Stimulated activated CD8-positive, alpha-beta memory T cell treated with anti-CD3 and anti-CD28 coated beads, Interleukin-7, amount 100 ng/mL, for 24 hours (primary cell): ENCODE data around the gene VIPR1.
"Not testable (repeated sequence)": the region's sequence is repeated elsewhere in the genome, so short reads cannot be mapped to it uniquely, and the experiment has no call there.

ENCODE experiments used
- DNase-seq: peaks from one replicate; pipeline ENCODE4 v3.0.0-alpha.2; 2020; ENCODE audit warnings: low read depth

Gene VIPR1

GRCh38 chr3:42535981-42536784 lies 33.7 kb downstream of the VIPR1 start:
- DNase-seq, result no peak

DNA sequence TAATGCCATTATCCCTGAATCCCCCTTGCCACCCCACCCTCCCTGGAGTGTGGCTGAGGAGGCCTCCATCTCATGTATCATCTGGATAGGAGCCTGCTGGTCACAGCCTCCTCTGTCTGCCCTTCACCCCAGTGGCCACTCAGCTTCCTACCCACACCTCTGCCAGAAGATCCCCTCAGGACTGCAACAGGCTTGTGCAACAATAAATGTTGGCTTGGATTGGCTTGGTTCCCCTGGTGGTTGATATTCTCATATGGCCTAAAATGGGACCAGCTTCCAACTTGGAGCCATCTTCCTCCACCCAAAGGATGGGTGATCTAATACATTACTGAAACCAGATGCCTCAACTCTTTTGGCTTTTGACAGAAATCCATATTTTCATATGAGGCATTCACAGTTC lies 34.9 kb downstream of the VIPR1 start:
- no peak for DNase-seq

DNA sequence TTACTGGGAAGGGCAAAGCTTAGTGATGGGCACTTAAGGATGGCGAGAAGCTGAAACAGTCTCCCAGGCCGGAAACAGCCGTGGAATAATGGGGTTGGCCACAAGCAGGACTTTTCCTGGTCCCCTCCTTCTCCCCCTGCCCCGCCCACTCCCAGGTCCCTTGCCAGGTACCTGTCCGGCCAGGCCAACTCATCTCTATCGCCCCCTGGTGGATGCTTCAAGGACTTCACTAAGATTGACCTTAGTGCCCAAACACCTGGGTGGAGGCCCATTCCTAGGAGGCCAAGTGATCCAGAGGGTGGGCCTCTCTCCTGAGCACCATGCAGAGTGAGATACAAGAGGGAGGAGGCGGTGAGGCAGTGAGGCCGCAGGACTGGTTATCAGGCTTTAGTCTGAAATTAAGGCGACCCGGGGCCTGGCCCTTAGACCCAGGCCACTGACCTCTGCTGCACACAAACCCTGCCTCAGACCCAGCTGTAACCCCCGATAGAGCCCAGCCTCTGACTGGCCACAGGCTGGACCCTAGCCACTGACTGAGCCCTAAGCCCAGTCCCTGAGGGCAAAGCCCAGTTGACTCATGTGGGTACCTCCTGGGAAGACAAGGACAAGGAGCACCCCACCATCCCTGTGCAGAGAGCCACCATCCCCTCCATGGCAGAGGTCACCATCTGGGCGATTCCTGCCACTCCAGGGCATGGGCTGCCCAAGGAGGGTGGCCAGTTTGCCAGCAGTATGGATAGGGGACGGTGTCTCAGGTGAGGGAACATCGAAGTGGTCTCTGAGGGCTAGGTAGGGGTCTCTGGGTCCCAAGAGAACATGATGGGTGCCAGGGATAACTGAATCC lies 37.6 kb downstream of the VIPR1 start:
- peak; percentile 25 for DNase-seq

- DNase-seq, result no peak
These were observed 38.6 kb downstream of the VIPR1 start for GRCh38 chr3:42541079-42541478.

DNA sequence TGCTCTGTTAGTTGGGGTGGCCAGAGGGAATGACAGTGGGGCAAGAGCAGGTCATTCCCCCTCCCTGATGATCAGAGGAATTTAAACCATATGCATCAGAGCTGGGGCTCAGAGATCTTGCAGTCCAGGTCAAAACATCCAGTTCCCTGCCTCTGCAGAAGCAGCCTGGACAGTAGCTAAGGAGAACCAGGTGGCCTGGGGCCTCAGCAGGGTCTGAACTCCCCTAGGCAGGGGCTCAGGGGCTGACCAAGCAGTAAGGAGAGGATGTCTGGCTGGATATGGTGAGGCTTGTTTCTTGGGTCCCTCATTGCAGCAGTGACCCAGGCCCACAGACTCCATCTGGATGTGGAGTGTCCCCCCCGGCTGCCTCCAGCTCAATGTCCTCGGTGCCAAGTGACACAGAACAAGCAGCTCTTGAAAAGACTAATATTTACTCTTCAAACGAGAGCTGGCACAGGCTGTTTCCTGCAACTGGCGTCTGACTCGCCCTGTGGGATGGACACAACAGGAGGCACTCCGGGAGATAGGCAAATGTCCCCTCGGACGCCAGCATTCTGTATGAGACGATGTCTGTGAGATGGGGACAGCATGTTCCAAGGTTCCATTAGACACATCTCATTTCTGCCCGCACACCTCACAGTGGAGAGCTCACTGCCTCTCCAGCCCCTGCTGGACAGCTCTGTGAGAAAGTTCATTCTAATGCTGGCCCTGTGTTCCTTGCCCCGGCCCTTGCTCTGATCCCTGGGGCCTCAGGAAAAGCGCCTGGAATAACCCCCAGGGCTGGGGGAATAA lies 42.2 kb downstream of the VIPR1 start:
- no peak for DNase-seq

- no peak for DNase-seq
These were observed 42.9 kb downstream of the VIPR1 start for GRCh38 chr3:42545284-42545900.

DNA sequence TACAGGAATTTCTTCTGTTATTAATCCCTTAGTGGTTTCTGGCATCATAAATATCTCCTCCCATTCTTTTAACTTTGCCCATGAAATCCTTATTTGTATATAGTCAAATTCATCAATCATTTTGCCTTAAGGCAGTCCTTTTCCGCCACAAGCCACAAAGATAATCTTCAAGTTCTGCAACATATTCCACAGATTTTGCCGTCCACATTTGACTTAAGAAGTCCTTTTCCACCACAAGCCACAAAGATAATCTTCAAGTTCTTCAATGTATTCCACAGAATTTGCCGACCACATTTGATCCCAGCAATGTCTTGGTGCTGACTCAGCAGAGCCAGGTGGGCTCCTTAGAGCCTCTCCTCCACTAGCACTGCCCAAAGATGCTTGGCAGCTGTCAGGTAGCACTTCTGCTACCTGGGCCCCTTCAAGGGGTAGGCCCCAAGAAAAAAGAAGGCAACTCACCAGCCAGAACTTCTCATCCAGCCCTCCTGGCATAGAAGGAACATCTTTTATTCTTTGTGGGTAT lies 44.3 kb downstream of the VIPR1 start:
- no peak for DNase-seq

GRCh38 chr3:42547401-42547945 lies 45.0 kb downstream of the VIPR1 start:
- DNase-seq, result peak; percentile 44

DNA sequence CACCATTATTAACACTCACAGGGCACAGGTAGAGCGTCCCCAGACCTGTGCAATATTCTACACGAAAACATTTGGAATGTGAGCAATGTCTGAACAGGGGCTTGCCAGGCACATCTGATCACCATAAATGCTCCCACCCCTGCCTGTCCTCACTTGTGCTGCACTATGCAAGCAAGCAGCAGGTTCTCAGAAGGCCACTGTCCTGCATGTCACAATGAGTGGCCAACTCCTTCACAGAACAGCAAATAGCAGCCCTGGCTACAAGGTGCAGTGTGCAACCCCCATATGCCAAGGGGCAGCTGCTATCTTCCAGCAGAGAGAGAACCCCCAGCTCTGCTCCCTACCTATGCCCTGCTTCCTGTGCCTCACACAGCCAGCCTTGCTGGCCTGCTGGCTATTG lies 46.7 kb downstream of the VIPR1 start:
- no peak for DNase-seq

DNA sequence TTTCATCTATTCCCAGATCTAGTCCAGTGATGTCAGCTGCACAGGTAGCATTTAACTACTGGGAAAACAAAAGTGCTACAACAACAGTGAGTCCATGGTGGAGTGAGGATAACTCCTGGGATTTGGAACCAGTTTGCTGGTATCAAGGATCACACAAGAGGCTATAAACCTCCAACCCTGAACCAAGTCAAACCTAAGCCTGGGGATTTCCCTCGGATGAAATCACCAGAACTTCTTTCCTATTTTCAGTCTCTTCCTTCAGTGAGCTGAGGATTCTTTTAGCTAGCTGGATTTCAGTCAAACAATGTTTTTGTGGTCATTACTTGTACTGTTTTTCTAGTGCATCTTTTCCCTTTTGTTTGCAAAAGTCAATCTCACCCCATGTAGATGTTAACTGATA lies 47.8 kb downstream of the VIPR1 start:
- no peak for DNase-seq

GRCh38 chr3:42552830-42553229 lies 50.4 kb downstream of the VIPR1 start:
- DNase-seq, result no peak

DNA sequence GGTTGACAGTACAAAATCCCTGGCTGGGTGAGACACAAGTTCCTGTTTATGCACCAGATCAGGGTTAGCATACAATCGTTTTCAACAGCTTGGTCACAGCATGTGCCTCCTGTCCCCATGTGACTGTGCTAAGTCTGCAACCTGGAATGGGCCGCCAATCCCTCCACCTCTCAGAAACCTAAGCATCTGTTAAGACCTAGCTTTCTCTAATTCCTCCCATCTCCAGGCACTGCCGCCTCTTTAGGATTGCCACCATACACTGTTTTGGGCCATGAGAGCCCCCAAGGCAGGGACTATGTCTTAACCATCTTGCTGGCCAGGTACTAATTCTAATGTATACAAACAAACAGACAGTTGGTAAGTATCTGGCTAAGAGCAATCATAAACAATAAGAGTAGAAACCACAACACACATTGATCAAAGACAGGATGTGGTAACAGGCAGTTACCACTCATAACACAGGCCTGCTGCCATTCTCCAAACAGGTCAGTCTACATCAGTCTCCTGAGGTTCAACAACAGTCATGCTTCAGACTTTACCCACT lies 53.7 kb downstream of the VIPR1 start:
- no peak for DNase-seq

DNA sequence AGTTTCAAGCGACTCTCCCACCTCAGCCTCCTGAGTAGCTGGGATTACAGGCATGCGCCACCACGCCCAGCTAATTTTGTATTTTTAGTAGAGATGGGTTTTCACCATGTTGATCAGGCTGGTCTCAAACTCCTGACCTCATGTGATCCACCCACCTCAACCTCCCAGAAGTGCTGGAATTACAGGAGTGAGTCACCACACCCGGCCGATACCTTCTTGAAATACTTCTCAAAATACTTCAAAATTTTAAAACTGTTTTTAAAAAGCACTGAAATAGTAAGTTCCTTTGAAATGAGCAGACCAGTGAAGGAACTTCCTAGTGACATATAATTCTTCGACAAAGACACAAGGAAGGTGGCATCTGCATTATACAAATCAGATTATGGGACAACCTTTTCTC lies 54.4 kb downstream of the VIPR1 start:
- DNase-seq, result not testable (repeated sequence)

GRCh38 chr3:42557854-42558253 lies 55.4 kb downstream of the VIPR1 start:
- DNase-seq, result no peak

DNA sequence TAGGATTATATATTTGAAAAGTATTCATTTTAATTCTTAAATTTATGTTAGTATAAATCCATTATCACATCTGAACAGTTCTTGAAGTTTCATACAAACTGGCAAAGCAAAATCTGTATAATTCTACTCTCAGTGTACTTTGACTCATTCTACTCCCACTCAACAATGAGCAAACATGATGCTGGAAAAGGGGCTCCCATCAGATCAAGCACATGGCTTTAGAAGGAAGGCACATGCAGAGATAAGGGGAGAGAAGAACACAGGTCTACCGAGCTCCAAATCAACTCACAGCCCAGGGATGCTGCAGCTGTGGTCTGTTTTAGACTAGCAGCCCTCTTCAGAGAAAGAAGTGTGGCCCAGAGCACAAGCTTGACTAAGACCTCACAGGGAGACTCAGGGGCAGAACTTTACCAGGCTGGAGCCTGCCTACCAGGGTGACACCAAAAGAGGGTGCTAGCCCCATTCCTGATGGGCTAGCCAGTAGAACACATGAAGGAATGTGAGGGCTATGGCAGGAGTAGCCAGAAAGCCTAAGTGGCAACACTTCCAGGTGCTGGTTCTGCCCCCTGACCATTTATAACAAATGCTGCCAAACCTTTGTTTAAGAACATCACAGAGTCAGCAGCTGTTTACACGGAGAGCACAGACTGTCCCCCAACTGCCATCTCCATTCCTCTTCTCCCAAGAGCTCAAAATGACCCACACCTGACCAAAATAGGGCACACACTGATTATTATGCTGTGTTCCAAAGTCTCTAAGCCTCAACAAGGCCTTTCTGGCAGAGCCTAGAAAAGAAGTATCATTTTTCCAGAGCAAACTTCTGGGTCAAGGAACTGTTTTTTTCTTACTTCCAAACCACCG lies 59.8 kb downstream of the VIPR1 start:
- no peak for DNase-seq

DNA sequence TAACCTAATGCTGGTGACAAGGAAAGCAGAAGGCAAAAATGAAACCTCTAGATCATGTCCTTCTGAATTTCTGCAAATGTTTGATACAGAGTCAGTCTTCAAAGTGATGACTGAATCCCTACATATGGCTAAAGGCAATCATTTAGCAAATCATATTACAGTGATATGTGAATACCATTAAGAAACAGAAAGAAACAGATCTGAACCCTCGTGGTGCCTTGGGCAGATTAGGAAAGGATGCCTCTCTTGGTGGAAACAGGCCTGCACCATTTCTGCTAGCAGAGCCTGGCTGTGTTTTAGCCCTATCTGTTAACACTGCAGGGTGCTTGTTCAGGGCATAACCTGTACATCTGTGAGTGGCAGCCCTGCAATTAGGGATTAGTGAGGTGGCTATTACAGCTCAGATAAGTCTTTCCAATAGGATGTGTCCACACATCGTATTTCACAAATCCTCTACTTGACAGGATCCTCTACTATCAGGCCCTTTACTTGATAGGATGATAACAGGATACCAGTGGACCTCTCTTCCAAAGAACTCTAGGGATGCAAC lies 67.2 kb downstream of the VIPR1 start:
- DNase-seq, result no peak

DNA sequence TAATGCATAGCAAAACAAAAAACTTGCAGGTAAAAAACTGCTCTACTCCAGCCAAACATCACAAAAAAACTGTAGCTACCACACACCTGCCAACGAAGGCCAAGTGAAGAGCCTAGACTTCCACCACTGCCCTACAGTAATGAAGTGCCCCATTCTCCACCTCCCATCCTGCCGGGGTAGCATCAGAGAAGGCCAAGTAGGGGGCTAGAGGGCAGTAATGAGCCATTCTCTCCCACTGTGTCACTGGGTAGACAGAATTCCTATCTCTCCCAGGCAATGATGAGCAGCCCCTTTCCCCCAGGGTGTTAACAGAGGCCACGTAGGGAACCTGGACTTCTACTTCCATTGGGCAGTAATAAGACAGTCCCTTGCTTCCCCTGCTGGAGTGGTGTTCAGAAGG lies 69.8 kb downstream of the VIPR1 start:
- DNase-seq, result no peak

GRCh38 chr3:42575137-42575741 lies 72.8 kb downstream of the VIPR1 start:
- DNase-seq, result no peak

DNA sequence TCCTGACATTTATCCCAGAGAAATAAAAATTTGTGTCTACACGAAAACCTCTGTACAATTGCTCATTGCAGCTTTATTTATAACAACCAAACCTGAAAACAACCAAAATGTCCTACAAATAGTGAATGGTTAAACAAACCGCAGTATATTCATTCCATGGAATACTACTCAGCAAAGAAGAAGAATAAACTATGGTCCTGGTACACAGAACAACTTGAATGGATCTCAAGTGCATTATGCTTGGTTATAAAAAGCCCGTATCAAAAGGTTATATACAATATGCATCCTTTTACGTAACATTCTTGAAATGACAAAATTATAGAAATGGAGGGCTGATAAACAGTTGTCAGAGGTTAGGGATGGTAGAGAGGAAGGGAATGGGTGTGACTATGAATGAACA lies 75.6 kb downstream of the VIPR1 start:
- no peak for DNase-seq

DNA sequence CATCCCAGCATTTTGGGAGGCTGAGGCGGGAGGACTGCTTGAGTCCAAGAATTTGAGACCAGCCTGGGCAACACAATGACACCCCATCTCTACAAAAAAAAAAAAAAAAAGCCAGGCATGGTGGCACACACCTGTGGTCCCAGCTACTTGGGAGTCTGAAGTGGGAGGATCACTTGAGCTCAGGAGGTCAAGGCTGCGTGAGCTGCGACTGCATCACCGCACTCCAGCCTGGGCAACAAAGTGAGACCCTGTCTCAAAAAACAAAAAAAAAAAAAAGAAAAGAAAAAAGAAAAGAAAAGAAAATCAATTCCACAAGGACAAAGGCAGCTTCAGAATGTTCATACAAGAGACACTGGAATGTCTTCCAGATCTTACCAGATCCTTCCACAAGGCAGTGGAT lies 76.9 kb downstream of the VIPR1 start:
- DNase-seq, result not testable (repeated sequence)
